Activated CD8-positive, alpha-beta memory T cell treated with anti-CD3 and anti-CD28 coated beads, Interleukin-2, amount 50 U/mL, for 1 hour (primary cell): ENCODE data around the gene ARID5B.

ENCODE experiments used
- DNase-seq: peaks from one replicate; pipeline ENCODE4 v3.0.0-alpha.2; 2020; ENCODE audit errors: extremely low read depth

The ARID5B gene

DNA sequence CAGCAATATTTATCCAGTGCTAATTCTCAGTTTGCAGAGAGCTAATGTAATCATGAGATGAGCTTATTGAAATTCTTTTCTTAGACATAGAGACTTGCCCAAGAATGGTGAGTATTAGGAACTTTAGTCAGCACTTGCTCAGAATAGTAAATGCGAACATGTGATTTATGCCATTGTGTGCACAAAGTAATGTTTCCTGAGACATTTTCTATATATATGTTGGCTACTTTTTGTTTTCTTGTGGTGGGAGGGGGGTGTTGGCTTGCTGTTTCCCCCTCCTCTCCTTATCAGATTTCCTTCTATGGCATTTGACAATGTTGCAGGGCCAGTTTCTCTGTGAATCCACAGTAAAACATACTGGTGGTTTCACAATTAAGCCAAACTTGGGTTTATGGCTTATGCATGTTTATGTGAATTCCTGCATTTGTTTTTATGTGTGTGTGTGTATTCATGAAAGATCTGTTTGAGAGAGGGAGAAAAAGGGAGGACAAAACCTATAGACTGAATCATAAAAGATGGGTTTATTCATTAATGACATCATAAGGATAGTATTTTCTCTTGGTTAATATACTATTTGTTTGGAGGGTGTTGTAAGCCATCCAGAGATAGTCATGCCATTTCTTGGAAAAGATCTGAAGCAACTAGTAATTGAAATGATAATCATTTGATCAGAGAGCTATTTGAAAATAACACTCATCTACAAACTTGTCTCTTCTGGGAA, 36.3 kb downstream of the ARID5B start:
- DNase-seq = no peak

GRCh38 chr10:61939902-61940301, 38.4 kb downstream of the ARID5B start:
- DNase-seq = no peak

- DNase-seq = no peak
Observed at GRCh38 chr10:61941202-61941681, 39.7 kb downstream of the ARID5B start.

GRCh38 chr10:61942604-61943461, 41.3 kb downstream of the ARID5B start:
- no peak for DNase-seq

- no peak for DNase-seq
Observed at GRCh38 chr10:61943674-61944378, 42.3 kb downstream of the ARID5B start.

DNA sequence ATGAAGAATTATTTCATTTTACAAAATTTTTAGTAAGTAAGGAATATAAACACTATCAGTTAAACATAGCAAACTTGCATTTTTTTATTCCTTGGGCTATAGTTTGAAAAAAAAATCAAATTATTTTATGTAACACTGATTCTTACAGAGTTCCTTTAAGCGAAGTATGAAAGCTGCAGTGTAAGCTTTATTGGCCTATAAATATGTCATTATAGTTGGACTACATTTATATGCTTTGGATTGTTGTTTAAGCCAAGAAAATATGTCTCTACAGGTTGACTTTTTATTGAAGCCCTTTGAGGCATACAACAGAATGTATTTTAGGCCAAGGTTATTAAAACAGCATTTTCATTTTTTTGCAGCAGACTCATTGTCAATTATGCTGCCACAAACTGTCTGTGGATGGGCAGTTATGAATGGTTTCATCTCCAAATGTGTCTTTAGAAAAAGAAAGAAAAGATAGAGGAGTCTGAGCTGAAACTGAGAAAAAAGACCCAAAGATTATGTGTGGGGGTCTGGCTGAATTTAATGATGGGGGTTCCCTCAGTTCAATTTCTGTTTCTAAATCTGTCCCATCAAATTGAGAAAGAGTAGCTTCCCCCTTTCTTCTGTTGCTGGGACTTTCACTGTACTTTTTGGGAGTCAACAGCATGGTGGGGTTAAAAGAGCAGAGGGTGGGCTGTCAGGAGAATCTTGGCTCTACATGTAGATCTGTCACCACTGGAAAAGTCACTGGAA, 43.1 kb downstream of the ARID5B start:
- no peak for DNase-seq

DNA sequence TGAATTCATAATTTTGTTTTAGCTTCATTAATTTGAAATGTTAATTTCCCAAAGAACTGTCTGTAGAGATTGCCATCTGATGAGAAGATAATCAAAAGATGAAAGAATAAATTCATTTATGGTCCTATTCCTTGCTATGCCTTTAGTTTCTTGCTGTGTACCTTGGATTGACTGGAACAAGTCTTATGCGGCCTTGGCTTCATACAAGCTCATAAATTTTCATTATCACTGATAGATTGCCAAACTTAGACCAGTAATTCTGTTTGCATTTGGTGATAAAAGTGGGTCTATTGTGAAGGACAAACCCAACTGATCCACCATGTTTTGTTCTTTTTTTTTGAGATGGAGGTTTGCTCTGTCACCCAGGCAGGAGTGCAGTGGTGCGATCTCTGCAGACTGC, 48.2 kb downstream of the ARID5B start:
- DNase-seq = no peak

GRCh38 chr10:61950449-61951143, 49.1 kb downstream of the ARID5B start:
- DNase-seq = no peak

- no peak for DNase-seq
Observed at GRCh38 chr10:61951144-61951483, 49.6 kb downstream of the ARID5B start.

GRCh38 chr10:61952028-61952674, 50.7 kb downstream of the ARID5B start:
- no peak for DNase-seq

DNA sequence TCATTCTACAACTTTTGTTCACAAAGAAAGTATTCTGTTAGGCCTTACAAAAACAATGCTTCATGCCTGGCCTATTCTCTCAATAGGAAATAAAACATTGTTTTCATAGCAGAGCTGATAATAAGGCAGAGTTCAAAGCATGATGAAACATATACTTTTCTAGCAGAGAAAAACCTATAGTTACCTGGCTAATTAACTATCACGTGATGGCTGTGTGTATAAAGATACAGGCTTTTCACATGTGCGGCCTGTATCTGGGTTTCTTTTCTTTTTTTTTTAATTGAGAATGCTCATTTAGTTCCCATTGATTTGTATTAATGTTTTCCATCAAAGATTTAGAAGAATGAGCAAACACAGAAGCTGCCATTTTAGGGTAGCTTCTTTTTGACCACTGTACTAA, 51.7 kb downstream of the ARID5B start:
- no peak for DNase-seq

DNA sequence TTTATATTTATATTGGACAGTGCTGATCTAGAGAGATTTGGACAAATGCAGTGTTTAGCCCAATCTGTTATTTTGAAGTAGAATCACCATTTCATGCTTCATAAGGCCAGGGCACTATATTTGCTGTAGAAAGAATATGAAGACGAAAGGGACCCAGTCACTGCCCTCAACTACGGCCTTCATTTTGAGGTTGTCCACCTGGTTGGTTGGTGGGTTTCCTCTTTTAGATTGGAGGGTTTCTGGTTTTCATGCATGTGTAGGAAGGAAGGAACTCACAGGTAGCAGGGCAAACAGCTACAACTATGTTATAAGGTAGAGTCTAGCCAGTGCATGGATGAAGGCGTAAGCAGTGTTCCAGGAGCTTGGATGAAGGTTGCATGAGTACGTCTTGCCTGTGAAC, 56.3 kb downstream of the ARID5B start:
- DNase-seq = no peak

- DNase-seq = no peak
Observed at GRCh38 chr10:61958311-61958710, 56.8 kb downstream of the ARID5B start.

- DNase-seq = no peak
Observed at GRCh38 chr10:61958805-61959204, 57.3 kb downstream of the ARID5B start.

GRCh38 chr10:61959814-61960213, 58.3 kb downstream of the ARID5B start:
- DNase-seq = no peak

- DNase-seq = no peak
Observed at GRCh38 chr10:61960396-61961120, 59.1 kb downstream of the ARID5B start.

GRCh38 chr10:61961278-61961677, 59.8 kb downstream of the ARID5B start:
- DNase-seq = no peak

DNA sequence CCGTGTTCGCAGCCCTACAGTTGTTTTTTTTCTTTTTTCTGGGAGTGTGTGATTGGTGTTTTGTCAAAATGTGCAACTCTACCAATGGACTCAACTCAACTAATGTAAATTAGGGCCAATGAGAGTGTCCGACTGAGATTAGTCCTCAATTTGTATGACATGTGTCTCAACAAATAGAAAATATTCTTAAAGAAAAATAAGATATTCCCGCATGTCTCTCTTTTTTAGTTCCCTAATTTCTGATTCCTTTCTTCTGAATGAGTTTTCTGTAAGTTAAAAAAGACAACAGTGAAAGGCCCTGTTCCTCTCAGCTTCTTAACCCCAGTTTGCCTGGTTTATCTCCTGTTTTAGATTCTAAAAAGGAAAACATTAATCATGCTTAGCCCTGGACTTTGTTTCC, 61.5 kb downstream of the ARID5B start:
- no peak for DNase-seq

DNA sequence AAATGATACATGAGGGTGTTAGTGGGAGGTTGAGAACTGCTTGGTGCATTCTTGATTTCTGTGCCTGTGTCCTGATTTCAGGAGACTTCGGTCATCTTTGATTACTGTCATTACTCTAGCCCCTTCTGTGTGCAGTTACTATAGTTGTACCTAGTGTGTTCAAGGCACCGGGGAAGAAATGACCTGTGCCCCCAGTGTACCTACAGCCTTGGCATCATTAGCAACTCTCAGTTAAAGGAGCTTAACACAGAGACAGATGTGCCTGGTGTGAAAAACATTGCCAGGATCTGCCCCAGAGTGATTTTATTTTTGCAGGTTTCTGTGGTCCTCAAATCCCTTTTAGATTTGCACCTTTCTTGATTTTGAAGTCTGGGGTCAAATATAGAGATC, 62.2 kb downstream of the ARID5B start:
- no peak for DNase-seq

DNA sequence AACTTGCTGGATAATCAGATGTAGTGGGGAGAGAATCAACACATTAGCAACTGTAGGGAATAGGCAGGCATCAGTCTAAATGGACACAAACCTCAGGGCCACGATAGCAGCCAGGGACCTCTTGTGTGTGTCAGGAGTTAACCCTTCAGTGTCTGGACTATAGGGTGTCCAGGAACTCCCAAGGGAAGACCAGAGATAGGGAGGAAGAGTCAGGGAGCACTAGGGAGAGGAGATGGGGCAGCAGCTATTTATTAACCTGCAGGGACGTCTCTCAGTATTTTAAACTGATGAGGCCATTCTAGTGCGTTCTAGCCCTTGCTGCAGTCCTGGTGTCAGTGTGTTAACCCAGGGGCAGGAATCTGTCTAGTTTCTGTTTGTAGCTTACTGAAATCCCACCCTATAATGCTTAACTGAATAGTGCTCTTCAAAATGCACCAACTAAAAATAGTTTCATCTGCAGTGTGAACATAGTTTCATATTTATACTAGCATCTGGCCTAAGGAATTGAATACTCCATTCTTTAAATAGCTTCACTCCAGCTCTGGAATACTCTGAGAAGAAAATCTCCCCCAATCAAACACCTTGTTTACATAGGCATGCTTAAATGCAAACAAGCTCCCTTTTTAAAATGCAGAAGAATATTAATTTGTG, 62.7 kb downstream of the ARID5B start:
- no peak for DNase-seq
